Right ventricle myocardium inferior (tissue), 1 donor: ENCODE data around the gene CD52. TPM values are rescaled to one million over a fixed set of nuclear protein-coding genes. Genes with fewer than 3 reads are reported as not detected.
"Not testable (repeated sequence)": the region's sequence is repeated elsewhere in the genome, so short reads cannot be mapped to it uniquely, and the experiment has no call there.

ENCODE experiments used
- ATAC-seq: fragments of 200-7000 bp; cut with Tn5 transposase; one replicate; pipeline ENCODE4 v1.9.1; 2020; ENCODE audit warnings: mild to moderate bottlenecking, moderate library complexity
- DNase-seq: peaks from one replicate; pipeline ENCODE4 v3.0.0; 2021; ENCODE audit errors: missing footprints
- intact Hi-C: fragments of 100-400 bp; cut with DNase I; formaldehyde crosslinking; loops from one replicate; pipeline ENCODE4 v1.11.0; 2022
- total RNA-seq: library from RNA; stranded (reverse); fragmentation: NEBNext Ultra II Directional; extraction: Animal tissue kit (Norgen Biotek cat#: 25700); gene quantifications from one replicate; pipeline ENCODE4 v1.2.1, GENCODE V29; 2021
- donor health status: DM: no; HTN: yes; CAD: no; lungs with severe emphysema.

CD52 gene
- total RNA-seq, 1 donor from 2014 or later, result 6.5 TPM

DNA sequence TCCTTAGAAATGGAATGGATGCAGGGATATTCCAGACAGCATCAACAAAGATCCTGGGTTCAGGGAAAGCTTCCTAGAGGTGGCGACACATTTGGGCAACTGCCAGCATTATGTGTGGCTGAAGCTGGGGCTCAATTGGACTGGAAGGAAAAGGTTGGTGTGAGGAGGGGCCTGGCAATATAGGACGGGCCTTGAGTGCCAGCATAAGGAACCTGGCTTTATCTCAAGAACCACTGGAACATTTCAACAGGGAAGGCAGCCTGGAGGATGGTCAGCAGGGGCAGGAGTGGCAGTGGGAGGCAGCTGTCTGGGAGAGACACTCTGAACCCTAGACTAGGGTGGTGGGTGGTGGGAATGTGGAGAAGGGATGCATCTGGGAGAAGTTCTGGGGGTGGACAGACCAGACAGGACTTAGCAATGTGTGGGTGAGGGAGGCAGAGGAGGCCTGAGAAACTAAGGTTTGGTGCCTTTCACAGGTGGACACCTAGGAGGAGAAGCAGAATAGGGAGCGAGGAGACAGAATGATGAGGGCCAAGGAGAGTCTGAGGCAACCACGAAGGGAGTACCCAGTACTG, 34.4 kb upstream of the CD52 start:
- intact Hi-C loops, result no loop called here
- no peak for DNase-seq
- ATAC-seq, result no peak

DNA sequence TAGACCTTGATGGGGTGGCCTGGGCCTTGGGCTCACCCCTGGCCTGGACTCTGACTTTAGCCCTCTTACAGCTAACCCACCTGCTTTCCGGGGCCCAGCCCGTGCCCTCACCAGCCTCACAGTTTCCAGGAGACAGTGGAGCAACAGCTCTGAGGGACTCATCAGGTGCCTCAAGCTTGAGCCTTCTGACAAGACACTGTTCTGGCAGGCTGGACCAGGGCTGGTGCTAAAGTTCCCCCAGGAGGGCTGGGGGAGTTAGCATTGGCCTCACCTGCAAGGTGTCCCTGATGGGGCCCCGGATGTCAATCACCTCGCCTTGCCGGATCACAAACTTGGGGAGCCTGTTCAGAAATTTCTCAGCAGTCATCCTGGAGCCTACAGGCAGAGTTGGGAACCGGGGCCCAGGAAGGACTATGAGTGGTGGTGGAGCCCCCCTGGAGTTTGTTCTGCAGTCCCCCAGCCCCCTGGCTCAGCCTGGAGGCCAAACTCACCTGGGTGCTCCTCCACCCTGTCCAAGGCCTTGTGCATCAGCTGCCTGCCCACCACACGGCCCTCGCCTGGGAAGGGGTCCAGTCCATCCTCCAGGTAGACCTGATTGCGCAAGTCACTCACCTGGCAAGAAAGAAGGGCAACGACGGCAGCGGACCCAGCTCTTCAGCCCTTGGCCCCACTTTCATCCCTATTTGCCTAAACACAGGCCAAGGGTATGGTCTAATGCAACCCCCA, 33.7 kb upstream of the CD52 start:
- DNase-seq (no peak), ATAC-seq (no peak)
- intact Hi-C loops, result loop anchor here (2.0 kb wide), 1 partner anchor 37 kb away; no protein-coding TSS in a partner anchor

DNA sequence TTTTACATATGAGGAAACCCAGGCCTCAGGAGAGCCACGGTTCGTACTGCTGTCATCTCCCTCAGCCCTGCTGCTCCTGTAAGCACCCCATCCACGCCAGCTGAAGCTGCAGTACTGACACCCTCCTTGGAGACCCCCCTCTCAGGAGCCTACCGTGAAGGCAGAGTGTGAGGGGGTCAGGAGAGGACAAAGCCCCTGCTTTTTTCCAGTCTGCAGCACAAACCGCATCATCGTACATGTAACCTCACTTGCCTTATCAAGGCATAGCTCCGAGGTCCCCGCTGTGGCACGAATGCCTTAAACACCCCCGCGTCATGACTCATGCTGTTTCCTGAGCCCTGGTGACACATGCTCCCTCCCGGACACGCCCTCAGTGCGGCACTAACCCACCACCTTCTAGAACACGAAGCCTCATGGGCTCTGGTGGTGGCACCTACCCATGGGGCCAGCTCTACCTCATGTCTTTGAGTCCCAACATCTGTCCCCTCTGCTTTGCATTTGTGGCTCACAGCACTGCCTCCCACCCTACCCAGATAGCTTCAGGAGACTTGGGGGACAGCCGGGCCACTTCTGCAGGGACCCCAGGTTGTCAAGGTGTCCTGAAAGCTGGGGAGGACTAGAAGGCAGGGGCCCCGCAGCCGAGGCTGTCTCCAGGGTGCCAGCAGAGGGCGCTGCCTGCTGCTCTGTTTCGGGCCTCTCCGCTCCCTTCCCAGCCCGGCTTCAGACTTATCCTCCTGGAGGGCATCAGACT, 33.0 kb upstream of the CD52 start:
- ATAC-seq (no peak), DNase-seq (peak; percentile 90)
- intact Hi-C loops, result loop anchor here (2.0 kb wide), 1 partner anchor 36 kb away; no protein-coding TSS in a partner anchor

DNA sequence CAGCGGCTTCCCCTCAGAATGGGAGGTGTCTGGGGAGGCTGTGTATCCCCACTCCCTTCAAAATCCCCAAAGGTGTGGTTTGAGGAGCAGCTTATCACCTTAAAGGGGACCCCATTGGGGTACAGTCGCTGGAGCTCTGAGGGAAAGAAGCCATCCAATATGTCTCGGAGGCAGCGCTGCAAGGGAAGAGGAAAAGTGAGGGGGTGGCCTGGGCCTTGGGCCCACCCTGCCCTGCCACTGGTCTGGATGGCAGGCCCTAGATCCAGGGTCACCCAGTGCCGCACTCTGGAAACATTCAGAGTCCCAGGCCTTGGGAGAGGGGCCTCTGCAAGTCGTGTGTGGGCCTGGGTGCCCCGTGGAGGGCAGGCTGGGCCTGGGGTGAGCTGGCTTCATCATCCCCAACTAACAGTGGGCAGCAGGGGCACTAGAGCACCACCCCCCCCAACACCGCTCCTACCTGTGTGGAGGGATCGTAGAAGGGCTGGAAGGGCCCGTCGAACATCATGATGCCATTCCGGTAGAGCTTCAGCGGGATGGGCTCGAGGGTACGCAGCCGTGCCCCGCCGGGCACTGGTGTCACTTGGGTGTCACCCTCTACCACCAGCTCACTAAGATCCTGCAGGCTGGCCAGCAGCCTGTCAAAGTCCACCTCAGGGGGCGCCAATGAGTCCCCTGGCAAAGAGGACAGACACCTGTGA, 32.2 kb upstream of the CD52 start:
- ATAC-seq (no peak), DNase-seq (peak; percentile 23)
- intact Hi-C loops, result loop anchor here (2.0 kb wide), 1 partner anchor 35 kb away; no protein-coding TSS in a partner anchor

DNA sequence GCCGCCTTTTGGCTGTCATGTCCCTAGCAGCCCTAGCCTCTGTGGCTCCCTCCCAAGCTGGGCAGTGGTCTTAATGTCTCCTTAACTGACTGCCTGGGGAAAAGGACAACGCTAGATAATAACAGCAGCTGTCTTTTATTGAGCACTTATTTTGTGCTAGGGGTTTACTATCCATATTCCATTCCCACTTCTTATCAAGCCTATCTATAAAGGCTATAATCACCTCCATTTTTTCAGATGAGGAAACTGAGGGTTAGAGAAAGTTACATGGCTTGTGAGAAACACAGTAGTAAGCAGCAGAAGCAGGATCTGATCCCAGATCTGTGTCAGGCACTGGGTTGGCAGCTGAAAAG, 31.7 kb upstream of the CD52 start:
- no peak for ATAC-seq
- DNase-seq, result no peak
- intact Hi-C loops, result no loop called here

DNA sequence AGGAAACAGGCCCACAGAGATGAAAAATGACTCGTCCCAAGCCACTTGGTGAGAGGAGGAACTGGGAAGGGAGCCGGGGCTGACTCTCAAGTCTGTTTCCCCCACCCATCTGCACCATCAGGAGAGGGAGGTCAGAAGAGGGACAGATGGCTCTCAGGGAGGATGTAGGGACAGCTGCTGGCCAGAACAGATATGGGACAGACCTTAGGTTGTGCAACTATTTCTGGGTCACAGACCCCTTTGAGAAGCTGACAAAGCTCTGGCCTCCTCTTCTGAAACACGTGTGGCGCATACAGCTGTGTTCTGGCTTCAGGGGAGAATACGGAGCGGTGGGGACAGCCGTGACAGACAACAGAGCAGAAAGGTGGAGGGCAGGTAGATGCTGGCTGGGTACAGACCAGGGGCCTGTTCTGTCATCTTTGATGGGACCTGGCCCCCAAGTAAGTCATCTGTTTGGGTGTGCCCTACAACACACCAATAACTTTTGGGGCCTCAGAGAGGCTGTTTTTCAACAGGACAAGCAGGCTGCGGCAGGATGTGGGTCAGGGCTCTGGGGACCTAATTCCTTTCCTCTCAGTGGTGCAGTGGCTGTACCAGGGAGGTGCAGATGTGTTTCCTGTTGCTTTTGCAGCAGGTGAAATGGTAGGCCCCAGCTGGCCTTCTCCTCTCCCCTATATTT, 30.6 kb upstream of the CD52 start:
- peak; percentile 81 for ATAC-seq
- intact Hi-C loops, result no loop called here
- DNase-seq, result peak; percentile 71

DNA sequence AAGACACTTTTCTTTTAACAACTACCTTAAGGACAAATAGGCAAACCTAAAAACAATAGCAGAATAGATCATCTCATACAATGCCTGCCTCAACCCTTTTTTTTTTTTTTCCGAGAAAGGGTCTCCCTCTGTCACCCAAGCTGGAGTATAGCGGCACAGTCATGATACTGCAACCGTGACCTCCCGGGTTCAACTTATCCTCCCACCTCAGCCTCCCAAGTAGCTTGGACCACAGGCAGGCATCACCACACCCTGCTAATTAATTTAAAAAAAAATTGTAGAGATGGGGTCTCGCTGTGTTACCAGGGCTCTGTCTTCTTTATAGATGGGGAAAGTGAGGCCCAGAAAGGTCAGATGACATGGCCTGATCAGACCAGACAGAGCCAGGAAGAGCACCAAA, 29.9 kb upstream of the CD52 start:
- DNase-seq (no peak), ATAC-seq (no peak)
- intact Hi-C loops, result no loop called here

DNA sequence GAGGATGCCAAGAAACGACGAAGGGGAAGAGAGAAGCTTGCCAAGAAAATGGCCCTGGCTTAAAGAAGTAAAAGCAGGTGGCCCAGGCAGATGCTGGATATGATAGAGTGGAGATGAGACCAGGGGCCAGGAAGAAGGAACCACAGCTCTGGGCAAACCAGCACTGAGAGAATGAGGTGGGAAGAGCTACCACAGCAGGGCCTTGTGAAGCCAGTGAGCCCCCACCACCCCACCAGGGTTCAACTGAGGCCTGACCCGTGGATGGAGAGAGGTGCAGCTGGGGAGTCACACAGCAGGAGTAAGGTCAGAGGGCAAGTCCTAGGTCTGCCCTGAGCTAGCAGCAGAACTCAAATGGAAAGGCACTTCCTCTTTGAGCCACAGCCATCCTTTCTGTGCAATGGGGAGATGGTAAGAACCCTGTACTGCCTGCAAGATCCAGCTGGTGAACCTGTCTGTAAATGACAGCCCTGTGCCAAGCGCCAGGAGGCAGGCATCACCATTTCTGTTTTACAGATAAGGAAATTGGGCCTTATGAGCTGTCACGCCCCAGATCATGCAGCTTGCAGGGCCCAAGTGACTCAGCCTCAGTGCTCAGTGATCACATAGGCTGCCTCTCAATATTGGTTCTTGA, 29.3 kb upstream of the CD52 start:
- ATAC-seq, result no peak
- intact Hi-C loops, result no loop called here
- DNase-seq, result no peak

DNA sequence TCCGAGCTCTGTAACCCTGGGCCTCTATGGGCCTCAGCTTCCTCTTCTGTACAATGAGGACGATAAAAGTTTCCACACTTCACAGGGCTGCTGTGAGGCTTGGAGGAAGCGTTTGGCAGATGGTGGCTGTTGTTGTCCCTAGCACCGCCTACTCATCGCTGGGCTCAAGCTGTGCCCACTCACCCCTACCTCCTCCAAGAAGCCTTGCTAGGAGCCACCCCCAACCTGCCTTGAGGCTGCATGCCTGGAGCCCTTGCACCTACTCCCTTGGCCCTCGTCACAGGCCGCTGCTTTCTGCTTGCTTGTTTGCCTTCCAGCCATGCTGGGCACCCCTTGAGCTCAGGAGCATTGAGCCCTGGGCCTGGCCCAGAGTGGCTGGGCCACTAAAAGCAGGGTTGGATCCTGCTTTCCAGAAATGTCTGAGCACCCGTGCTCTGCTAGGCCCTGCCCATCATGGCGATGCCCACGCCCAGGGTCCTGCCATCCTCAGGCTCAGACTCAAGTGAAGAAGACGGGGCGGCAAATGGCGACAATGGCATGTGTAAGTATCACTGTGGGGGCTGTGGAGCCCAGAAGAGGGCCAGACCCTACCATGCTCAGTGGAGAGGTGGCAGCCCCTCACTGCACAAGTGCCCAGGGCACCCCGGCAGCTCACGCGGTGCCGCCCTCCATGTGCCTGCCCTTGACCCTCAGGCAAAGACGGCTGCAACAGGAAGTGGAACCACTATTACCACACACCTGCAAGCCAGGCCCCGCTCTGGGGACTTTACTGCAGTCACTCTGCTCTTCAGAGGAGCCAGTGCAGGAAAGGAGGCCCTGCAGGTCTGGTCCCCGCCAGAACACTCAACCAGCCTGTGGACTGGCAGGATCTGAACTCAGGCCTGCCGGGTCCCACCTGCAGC, 28.3 kb upstream of the CD52 start:
- no peak for ATAC-seq
- intact Hi-C loops, result no loop called here

DNA sequence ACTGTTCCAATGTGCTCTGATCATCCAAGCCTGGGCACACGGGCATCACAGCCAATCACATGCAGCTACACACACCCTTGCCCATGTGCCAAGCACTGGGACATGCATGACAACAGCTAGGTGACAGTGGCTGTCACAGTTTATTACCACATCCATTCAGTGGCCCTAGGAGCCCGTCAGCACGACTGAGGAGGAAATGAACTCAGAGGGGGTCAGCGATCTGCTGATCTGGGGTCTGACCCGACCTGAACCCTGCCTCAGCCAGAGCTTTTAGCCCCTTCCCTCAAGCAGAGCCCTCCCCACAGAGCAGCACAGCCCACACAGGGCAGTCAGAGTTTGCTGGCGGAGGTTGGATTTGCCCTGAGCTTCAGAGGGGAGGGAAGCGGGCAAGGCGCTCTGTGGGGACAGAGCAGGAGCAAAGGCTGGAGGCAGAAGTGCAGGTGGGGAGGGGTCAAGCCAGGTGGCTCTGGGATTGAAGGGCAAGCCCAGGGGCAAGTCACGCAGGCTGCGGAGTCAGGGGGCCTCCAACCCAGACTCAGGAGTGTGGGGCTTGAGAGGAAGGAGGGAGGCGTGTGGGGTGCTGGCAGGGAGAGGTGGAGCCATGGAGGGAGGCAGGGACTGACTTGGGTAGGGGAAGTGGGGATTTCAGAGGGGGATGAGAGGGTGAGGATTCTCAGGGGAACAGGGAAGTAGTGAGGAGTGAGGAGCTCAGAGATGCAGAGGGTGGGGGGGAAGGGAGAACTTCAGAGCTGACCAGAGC, 27.5 kb upstream of the CD52 start:
- no peak for DNase-seq
- no peak for ATAC-seq
- intact Hi-C loops, result no loop called here

More for the DNA sequence above, 28.3 kb upstream of the CD52 start:
- DNase-seq, result peak; percentile 81

DNA sequence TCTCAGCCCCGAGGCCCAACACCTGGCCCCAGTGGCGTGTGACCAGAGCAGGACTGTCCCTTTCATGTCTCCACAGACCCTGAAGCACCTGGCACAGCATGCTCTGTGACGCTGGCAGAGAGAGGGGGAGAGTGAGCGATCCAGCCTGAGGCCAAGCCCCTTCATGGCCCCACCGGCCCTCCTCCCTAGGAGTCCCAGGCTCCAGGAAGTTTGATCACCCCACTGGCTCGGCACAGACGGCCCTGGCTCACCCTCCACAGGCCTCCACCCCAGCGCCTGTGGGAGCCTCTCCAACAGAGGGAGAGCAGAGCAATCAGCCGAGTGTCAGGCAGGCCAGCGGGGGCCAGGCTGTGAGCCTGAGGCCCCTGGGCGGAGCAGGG, 26.9 kb upstream of the CD52 start:
- DNase-seq, result no peak
- intact Hi-C loops, result no loop called here
- ATAC-seq, result peak; percentile 6

DNA sequence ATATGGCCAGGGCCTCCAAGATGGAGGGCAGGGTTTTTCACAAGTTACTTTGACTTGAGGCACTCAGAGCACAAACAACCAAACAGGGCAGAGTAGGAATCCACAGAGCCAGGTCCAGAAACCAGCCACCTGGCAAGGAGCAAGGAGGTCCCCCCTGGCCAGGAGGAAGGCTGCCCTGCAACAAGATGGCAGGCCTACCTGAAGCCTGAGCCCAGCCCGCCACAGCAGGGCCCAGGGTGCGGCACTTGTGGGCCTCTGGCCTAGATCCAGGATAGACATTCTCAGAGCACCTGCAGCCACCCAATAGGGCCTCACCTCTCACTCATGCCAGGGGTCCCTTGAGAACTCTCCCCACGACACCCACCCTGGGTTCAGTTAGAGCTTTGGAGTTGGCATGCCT, 26.3 kb upstream of the CD52 start:
- DNase-seq (no peak), ATAC-seq (no peak)
- intact Hi-C loops, result no loop called here

DNA sequence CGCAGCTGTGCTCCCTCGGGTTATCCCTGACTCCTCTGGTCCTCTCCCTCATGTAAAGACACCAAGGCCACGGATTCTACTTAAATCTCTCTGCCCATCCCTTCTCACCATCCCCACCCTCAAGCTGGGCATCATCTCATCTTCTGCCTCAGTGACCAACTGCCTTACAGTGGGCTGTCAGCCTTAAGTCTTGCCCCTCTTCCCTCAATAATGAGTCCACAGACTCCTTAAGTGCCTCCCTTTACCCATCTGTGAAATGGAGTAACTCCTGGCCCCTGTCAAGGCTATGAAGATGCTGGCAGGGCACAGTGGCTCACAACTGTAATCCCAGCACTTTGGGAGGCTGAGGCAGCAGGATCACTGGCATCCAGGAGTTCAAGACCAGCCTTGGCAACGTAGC, 25.8 kb upstream of the CD52 start:
- ATAC-seq, result no peak
- DNase-seq, result no peak
- intact Hi-C loops, result no loop called here

DNA sequence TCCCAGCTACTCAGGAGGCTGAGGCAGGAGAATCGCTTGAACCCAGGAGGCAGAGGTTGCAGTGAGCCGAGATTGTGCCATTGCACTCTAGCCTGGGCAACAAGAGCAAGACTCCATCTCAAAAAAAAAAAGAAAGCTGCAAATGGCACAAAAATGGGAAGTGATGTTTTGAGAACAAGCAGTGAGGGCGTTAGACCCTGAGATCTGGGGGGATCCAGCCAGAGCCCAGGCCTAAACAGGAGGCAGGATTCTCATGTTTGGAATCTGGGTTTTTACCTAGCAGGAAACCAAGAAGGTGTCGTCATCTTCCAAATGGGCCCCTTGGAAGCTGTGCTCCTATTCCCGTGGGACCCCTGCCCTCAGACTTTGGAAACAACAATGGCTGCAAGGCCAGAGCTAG, 25.0 kb upstream of the CD52 start:
- ATAC-seq, intact Hi-C loops, DNase-seq: not testable (repeated sequence)

DNA sequence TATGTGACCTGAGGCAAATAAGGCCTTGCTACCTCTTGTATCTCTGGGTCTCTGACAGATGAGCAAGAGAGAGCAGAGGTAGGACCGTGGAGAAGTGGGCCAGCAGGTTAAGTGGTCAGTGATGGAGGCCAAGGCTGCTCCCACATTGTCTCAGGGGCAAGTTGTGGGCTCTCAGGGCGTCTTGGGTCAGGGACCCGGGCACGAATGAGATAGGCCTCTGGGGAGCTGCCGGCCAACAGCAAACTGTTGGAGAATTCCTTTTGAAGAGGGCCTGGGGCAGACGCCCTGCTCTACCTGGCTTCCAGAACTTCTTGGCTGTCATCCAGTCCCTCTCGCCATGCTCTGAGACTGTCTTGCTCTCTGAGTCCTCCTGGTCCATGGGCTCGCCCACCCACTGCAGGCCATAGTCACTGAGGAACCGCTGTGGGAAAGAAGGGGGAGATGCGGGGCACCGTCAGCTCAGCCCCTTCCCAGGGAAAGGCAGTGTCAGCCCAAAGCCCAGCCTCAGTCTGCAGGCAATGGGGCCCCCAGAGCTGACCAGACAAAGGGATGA, 23.8 kb upstream of the CD52 start:
- intact Hi-C loops, result no loop called here
- ATAC-seq, result no peak
- no peak for DNase-seq
